SK-N-SH (cell line): ENCODE data around the gene DENND2A. TPM values are rescaled to one million over a fixed set of nuclear protein-coding genes. Genes with fewer than 3 reads are reported as not detected.

Experiments
- CTCF ChIA-PET: fragments of 300-600, 350-600 bp; formaldehyde crosslinking; extraction: SDS; loops from one replicate; lab custom pipeline; 2021; lab: Yijun Ruan, JAX
- POLR2A ChIA-PET: fragments of 350-600 bp; sonication (Branson Sonifier 250); formaldehyde crosslinking; extraction: SDS; loops from one replicate; lab custom pipeline; 2020; ENCODE audit warnings: antibody characterized with exemption, inconsistent platforms; lab: Yijun Ruan, JAX
- DNase-seq: peaks from one replicate; pipeline ENCODE4 v3.0.0; 2012
- H2AFZ ChIP-seq: fragments of 200-600 bp; sonication (generic); 2 replicates; pipeline ENCODE4 v1.8.1; 2016; ENCODE audit warnings: antibody characterized with exemption, mild to moderate bottlenecking, low read depth
- H3F3A ChIP-seq: fragments of 200-600 bp; sonication (generic); replicated peaks from 2 replicates; pipeline ENCODE3; 2016; ENCODE audit warnings: antibody characterized with exemption, mild to moderate bottlenecking; ENCODE audit not compliant: insufficient read depth
- H3K27ac ChIP-seq, 2 experiments: fragments of 200-500 bp in 1 of 2; fragments of 200-600 bp in 1 of 2; sonication (Bioruptor generic) in 1 of 2; sonication (generic), shearing (Covaris generic) in 1 of 2; 2 replicates each; pipeline versions ENCODE4 v1.5.1 to v1.6.1; 2014 to 2016; ENCODE audit warnings: low read depth in 2 of 2, inconsistent platforms in 1 of 2, low read length in 1 of 2, mild to moderate bottlenecking in 1 of 2, mixed read lengths in 1 of 2
- H3K27me3 ChIP-seq: fragments of 200-600 bp; sonication (generic), shearing (Covaris generic); 2 replicates; pipeline ENCODE4 v1.6.1; 2016; ENCODE audit warnings: mixed run types; ENCODE audit not compliant: insufficient read depth
- H3K36me3 ChIP-seq, 2 experiments: fragments of 200-500 bp in 1 of 2; fragments of 200-600 bp in 1 of 2; sonication (Bioruptor generic) in 1 of 2; sonication (generic) in 1 of 2; replicated peaks in 1 of 2; 2 replicates each; pipeline versions ENCODE3 to v1.5.1; 2014 to 2016; ENCODE audit warnings: low read length in 1 of 2, mild to moderate bottlenecking in 1 of 2; ENCODE audit not compliant: insufficient read depth in 2 of 2, control insufficient read depth in 1 of 2
- H3K4me1 ChIP-seq, 2 experiments: fragments of 200-500 bp in 1 of 2; fragments of 200-600 bp in 1 of 2; sonication (Bioruptor generic) in 1 of 2; sonication (generic), shearing (Covaris generic) in 1 of 2; 2 replicates each; pipeline versions ENCODE4 v1.5.1 to v1.6.1; 2014 to 2016; ENCODE audit warnings: low read depth in 1 of 2, low read length in 1 of 2, mixed run types in 1 of 2; ENCODE audit not compliant: insufficient read depth in 2 of 2, control insufficient read depth in 1 of 2
- H3K4me2 ChIP-seq: fragments of 200-600 bp; sonication (generic), shearing (Covaris generic); 2 replicates; pipeline ENCODE4 v1.6.1; 2017; ENCODE audit warnings: mixed run types
- H3K4me3 ChIP-seq, 2 experiments: fragments of 200-500 bp in 1 of 2; fragments of 200-600 bp in 1 of 2; sonication (Bioruptor generic) in 1 of 2; sonication (generic), shearing (Covaris generic) in 1 of 2; 2 replicates each; pipeline versions ENCODE4 v1.5.1 to v1.8.1; 2014 to 2016; ENCODE audit warnings: low read depth in 2 of 2, inconsistent platforms in 1 of 2, low read length in 1 of 2, mild to moderate bottlenecking in 1 of 2, mixed read lengths in 1 of 2, moderate library complexity in 1 of 2
- H3K79me2 ChIP-seq: fragments of 200-600 bp; sonication (generic); 2 replicates; pipeline ENCODE4 v1.8.1; 2017; ENCODE audit warnings: mild to moderate bottlenecking; ENCODE audit not compliant: insufficient read depth
- H3K9ac ChIP-seq: fragments of 200-600 bp; sonication (generic); 2 replicates; pipeline ENCODE4 v1.6.1; 2017; ENCODE audit warnings: mixed run types
- H3K9me2 ChIP-seq: fragments of 200-600 bp; sonication (generic); 2 replicates; pipeline ENCODE4 v1.6.1; 2017; ENCODE audit warnings: mixed run types
- H3K9me3 ChIP-seq: fragments of 200-600 bp; sonication (generic); 2 replicates; pipeline ENCODE4 v1.6.1; 2017; ENCODE audit warnings: mixed run types, mild to moderate bottlenecking, moderate library complexity
- H4K20me1 ChIP-seq: fragments of 200-600 bp; sonication (generic); 2 replicates; pipeline ENCODE4 v1.6.1; 2017; ENCODE audit warnings: mild to moderate bottlenecking, mixed run types; ENCODE audit not compliant: insufficient read depth
- ELF1 ChIP-seq: IDR thresholded peaks from 2 replicates; pipeline ENCODE4 v1.4.0; 2012
- EP300 ChIP-seq, 2 experiments: IDR thresholded peaks; 2 replicates each; pipeline versions ENCODE4 v1.4.0 to v1.6.1; 2012; ENCODE audit warnings: borderline replicate concordance in 1 of 2, low read depth in 1 of 2, low read length in 1 of 2
- FOSL2 ChIP-seq: IDR thresholded peaks from 2 replicates; pipeline ENCODE4 v1.4.0; 2012; ENCODE audit warnings: low read depth, mild to moderate bottlenecking, moderate library complexity, borderline replicate concordance
- FOXM1 ChIP-seq: IDR thresholded peaks from 2 replicates; pipeline ENCODE4 v1.4.0; 2012; ENCODE audit warnings: low read depth, mild to moderate bottlenecking
- JUND ChIP-seq: IDR thresholded peaks from 2 replicates; pipeline ENCODE4 v1.4.0; 2012
- MEF2A ChIP-seq: IDR thresholded peaks from 2 replicates; pipeline ENCODE4 v1.4.0; 2012; ENCODE audit warnings: low read depth, borderline replicate concordance
- NRF1 ChIP-seq: IDR thresholded peaks from 2 replicates; pipeline ENCODE4 v1.6.1; 2012; ENCODE audit warnings: low read depth, mild to moderate bottlenecking, low read length
- RCOR1 ChIP-seq: fragments of 150-350 bp; IDR thresholded peaks from 2 replicates; pipeline ENCODE4 v1.6.1; 2017; ENCODE audit warnings: antibody characterized with exemption, low read length
- RFX5 ChIP-seq: IDR thresholded peaks from 2 replicates; pipeline ENCODE4 v1.6.1; 2012; ENCODE audit warnings: mild to moderate bottlenecking, improper control_type of control experiment, low read length
- RXRA ChIP-seq: IDR thresholded peaks from 2 replicates; pipeline ENCODE4 v1.4.0; 2012; ENCODE audit warnings: low read depth, mild to moderate bottlenecking, borderline replicate concordance
- SMC3 ChIP-seq: IDR thresholded peaks from 2 replicates; pipeline ENCODE4 v1.6.1; 2012; ENCODE audit warnings: low read depth, low read length, improper control_type of control experiment
- TCF12 ChIP-seq: IDR thresholded peaks from 2 replicates; pipeline ENCODE4 v1.4.0; 2012
- YY1 ChIP-seq: IDR thresholded peaks from 2 replicates; pipeline ENCODE4 v1.4.0; 2012; ENCODE audit warnings: low read depth, mild to moderate bottlenecking
- WGBS: methylation state at CpG from one replicate; pipeline ENCODE4 v1.1.6; 2017; ENCODE audit warnings: low lambda C conversion rate; 5-methylcytosine and 5-hydroxymethylcytosine counted together
- polyA plus RNA-seq, 3 experiments: library from polyadenylated mRNA; depleted of rRNA; stranded (reverse); fragments of >200 nt; gene quantifications; 2 replicates each; pipeline ENCODE4 v1.2.3, GENCODE V29; 2012
- TF ChIP-seq, protein P1 (sequence below): fragments of 200-600 bp; sonication (generic); IDR thresholded peaks from 2 replicates; pipeline ENCODE4 v1.6.1; 2017; ENCODE audit warnings: antibody characterized with exemption, mild to moderate bottlenecking, moderate library complexity
- TF ChIP-seq, protein P2 (sequence below): fragments of 150-350 bp; IDR thresholded peaks from 2 replicates; pipeline ENCODE4 v1.6.1; 2016; ENCODE audit warnings: mild to moderate bottlenecking, low read depth, low read length
- TF ChIP-seq, protein P3 (sequence below): IDR thresholded peaks from 2 replicates; pipeline ENCODE4 v1.6.1; 2012; ENCODE audit warnings: mild to moderate bottlenecking, low read depth, low read length, moderate library complexity
- TF ChIP-seq, protein P4 (sequence below): fragments of 150-350 bp; IDR thresholded peaks from 2 replicates; pipeline ENCODE4 v1.6.1; 2017; ENCODE audit warnings: antibody characterized with exemption, low read length, low read depth, borderline replicate concordance
- TF ChIP-seq, protein P5 (sequence below): IDR thresholded peaks from 2 replicates; pipeline ENCODE4 v1.4.0; 2012; ENCODE audit warnings: low read depth
- TF ChIP-seq, protein P6 (sequence below): IDR thresholded peaks from 2 replicates; pipeline ENCODE4 v1.4.0; 2012; ENCODE audit warnings: low read depth, borderline replicate concordance

DENND2A gene
- polyA plus RNA-seq, 1 of the 3 experiments (the other 2 are of a cell fraction) = 3.5 TPM

DNA sequence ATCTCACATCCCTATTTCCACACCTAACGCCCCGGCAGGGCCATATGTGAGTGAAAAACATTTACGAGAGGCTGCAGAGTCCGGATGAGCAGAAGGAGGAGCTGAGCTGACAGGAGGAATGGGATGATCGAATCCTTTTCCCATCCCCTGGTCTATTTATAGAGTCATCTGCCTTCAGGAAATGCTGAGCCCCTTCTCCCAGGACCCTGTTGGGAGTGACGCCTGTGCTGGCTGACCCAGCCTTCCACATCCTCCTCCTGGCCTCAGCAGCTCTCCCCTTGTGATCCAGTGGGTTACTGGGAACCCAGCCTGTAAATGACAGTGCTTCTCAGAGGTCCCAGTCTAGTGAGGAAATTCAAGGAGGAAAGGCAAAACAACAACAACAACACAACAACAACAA, 16.6 kb downstream of the DENND2A start (continued):
- TF ChIP-seq YY1 (no peak), EP300 (IDR thresholded peaks at IDR 0.05; ENCODE audit: borderline replicate concordance in 1 of 2, low read depth in 1 of 2, low read length in 1 of 2) (no peak), NRF1 (no peak)

DNA sequence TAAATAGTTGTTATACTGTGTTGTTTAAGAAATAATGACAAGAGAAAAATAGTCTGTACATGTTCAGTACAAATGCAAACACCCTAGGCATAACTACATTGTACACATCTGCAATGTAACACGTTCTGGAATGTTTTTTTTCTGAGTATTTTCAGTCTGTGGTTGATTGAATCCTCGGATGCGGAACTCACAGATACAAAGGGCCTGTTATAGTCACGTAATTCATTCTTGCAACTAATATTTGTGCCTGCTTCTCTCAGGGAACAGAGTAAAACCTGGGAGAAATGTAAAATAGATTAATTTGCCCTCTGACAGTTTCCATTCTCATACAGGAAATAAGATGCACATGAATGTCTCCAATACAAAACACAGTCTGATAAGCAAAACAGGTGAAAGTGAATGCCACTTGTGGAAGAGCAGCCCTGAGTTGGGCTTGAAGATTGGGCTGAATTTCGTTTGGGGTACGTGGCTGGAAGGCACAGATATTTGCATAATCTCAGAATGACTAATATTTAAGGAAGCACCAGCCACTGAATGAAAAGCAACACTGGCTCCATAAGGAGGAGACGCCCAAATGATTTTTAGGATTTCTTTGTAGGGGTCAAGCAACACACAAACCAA, 19.1 kb downstream of the DENND2A start:
- 86% methylated on average over 7 of the region's 7 CpGs for WGBS
- H3K36me3 ChIP-seq = no peaks in the 10 kb centered on the region
- H3K9me2 ChIP-seq = no peaks in the 10 kb centered on the region
- H3K9ac ChIP-seq = no peak overlapping the region
- no peaks in the 10 kb centered on the region for H3K79me2 ChIP-seq
- H3K27ac ChIP-seq = no peak overlapping the region
- no peaks in the 10 kb centered on the region for H4K20me1 ChIP-seq
- CTCF ChIA-PET = interaction anchor here (1.2 kb wide), 1 partner anchor 15 kb away, joined by 4 read pairs; no protein-coding TSS in a partner anchor
- DNase-seq = no peak
- no peak for TF ChIP-seq FOXM1
- TF ChIP-seq RFX5 = no peak
- TF ChIP-seq, protein P1, sequence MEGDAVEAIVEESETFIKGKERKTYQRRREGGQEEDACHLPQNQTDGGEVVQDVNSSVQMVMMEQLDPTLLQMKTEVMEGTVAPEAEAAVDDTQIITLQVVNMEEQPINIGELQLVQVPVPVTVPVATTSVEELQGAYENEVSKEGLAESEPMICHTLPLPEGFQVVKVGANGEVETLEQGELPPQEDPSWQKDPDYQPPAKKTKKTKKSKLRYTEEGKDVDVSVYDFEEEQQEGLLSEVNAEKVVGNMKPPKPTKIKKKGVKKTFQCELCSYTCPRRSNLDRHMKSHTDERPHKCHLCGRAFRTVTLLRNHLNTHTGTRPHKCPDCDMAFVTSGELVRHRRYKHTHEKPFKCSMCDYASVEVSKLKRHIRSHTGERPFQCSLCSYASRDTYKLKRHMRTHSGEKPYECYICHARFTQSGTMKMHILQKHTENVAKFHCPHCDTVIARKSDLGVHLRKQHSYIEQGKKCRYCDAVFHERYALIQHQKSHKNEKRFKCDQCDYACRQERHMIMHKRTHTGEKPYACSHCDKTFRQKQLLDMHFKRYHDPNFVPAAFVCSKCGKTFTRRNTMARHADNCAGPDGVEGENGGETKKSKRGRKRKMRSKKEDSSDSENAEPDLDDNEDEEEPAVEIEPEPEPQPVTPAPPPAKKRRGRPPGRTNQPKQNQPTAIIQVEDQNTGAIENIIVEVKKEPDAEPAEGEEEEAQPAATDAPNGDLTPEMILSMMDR = no peak
- no peak for TF ChIP-seq YY1
- TF ChIP-seq TCF12 = no peak
- TF ChIP-seq MEF2A = no peak
- TF ChIP-seq, protein P2, sequence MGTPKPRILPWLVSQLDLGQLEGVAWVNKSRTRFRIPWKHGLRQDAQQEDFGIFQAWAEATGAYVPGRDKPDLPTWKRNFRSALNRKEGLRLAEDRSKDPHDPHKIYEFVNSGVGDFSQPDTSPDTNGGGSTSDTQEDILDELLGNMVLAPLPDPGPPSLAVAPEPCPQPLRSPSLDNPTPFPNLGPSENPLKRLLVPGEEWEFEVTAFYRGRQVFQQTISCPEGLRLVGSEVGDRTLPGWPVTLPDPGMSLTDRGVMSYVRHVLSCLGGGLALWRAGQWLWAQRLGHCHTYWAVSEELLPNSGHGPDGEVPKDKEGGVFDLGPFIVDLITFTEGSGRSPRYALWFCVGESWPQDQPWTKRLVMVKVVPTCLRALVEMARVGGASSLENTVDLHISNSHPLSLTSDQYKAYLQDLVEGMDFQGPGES = no peak
- no peak for TF ChIP-seq ELF1
- TF ChIP-seq, protein P3, sequence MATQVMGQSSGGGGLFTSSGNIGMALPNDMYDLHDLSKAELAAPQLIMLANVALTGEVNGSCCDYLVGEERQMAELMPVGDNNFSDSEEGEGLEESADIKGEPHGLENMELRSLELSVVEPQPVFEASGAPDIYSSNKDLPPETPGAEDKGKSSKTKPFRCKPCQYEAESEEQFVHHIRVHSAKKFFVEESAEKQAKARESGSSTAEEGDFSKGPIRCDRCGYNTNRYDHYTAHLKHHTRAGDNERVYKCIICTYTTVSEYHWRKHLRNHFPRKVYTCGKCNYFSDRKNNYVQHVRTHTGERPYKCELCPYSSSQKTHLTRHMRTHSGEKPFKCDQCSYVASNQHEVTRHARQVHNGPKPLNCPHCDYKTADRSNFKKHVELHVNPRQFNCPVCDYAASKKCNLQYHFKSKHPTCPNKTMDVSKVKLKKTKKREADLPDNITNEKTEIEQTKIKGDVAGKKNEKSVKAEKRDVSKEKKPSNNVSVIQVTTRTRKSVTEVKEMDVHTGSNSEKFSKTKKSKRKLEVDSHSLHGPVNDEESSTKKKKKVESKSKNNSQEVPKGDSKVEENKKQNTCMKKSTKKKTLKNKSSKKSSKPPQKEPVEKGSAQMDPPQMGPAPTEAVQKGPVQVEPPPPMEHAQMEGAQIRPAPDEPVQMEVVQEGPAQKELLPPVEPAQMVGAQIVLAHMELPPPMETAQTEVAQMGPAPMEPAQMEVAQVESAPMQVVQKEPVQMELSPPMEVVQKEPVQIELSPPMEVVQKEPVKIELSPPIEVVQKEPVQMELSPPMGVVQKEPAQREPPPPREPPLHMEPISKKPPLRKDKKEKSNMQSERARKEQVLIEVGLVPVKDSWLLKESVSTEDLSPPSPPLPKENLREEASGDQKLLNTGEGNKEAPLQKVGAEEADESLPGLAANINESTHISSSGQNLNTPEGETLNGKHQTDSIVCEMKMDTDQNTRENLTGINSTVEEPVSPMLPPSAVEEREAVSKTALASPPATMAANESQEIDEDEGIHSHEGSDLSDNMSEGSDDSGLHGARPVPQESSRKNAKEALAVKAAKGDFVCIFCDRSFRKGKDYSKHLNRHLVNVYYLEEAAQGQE = no peak
- TF ChIP-seq SMC3 = no peak
- no peak for TF ChIP-seq JUND
- no peak for TF ChIP-seq EP300 (IDR thresholded peaks at IDR 0.05; ENCODE audit: borderline replicate concordance in 1 of 2, low read depth in 1 of 2, low read length in 1 of 2)
- TF ChIP-seq, protein P4, sequence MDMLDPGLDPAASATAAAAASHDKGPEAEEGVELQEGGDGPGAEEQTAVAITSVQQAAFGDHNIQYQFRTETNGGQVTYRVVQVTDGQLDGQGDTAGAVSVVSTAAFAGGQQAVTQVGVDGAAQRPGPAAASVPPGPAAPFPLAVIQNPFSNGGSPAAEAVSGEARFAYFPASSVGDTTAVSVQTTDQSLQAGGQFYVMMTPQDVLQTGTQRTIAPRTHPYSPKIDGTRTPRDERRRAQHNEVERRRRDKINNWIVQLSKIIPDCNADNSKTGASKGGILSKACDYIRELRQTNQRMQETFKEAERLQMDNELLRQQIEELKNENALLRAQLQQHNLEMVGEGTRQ = no peak
- TF ChIP-seq, protein P5, sequence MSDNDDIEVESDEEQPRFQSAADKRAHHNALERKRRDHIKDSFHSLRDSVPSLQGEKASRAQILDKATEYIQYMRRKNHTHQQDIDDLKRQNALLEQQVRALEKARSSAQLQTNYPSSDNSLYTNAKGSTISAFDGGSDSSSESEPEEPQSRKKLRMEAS = no peak
- TF ChIP-seq, protein P6, sequence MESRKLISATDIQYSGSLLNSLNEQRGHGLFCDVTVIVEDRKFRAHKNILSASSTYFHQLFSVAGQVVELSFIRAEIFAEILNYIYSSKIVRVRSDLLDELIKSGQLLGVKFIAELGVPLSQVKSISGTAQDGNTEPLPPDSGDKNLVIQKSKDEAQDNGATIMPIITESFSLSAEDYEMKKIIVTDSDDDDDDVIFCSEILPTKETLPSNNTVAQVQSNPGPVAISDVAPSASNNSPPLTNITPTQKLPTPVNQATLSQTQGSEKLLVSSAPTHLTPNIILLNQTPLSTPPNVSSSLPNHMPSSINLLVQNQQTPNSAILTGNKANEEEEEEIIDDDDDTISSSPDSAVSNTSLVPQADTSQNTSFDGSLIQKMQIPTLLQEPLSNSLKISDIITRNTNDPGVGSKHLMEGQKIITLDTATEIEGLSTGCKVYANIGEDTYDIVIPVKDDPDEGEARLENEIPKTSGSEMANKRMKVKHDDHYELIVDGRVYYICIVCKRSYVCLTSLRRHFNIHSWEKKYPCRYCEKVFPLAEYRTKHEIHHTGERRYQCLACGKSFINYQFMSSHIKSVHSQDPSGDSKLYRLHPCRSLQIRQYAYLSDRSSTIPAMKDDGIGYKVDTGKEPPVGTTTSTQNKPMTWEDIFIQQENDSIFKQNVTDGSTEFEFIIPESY = no peak
- TF ChIP-seq RXRA = no peak
- no peak for TF ChIP-seq FOSL2
- TF ChIP-seq RCOR1 = no peak
- TF ChIP-seq, all 33 proteins: peak for 0
- H3F3A ChIP-seq = peaks cover 3% of the 10 kb centered on the region
- no peak overlapping the region for H3K4me3 ChIP-seq
- H3K4me2 ChIP-seq = no peak overlapping the region
- H2AFZ ChIP-seq = no peak overlapping the region
- peaks cover under 1 to 13% of the 10 kb centered on the region in 2 experiments; a peak in 2 of 4 replicates for H3K4me1 ChIP-seq
- no peaks in the 10 kb centered on the region for H3K9me3 ChIP-seq
- no peaks in the 10 kb centered on the region for H3K27me3 ChIP-seq
- POLR2A ChIA-PET = no interaction called here
